ENCODE measurements around the gene PIP5K1C. TPM values are rescaled to one million over a fixed set of nuclear protein-coding genes. Genes with fewer than 3 reads are reported as not detected.
"Not testable (repeated sequence)": the region's sequence is repeated elsewhere in the genome, so short reads cannot be mapped to it uniquely, and the experiment has no call there.

PIP5K1C gene
- total RNA-seq, 1 donor from 2014 or later = 42.0 TPM

DNA sequence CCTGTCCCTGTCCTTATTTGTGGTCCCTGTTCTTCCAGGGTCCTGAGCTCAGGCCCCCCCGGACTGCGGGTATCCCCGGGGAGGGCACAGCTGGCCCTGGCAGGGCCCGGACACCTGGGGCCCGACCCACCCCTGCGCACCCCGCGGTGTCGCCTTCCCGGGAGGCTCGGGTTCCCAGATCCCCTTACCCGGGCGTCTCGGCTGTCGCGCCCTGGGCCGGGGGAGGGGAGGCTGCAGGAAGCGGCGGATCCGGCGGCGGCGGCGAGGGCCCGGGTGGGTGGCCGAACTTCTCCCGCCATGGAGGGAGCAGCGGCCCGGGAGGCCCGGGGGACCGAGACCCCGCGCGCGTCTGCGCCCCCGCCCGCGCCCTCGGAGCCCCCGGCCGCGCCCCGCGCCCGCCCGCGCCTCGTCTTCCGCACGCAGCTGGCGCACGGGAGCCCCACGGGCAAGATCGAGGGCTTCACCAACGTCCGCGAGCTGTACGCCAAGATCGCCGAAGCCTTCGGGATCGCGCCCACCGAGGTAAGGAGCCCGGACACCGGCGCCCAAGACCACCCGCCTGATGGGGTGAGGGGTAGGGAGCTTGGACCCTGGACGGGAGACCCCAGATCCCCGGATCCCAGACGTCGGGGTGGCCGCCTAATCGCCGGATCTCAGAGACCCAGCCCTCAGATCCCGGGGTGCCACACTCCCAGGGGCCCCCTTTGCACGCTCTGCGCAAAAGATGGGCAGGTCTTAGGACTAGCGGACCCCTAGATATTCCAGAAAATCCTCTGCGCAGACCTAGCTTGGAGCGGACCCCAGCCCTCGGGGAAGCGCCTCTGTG is 114.8 kb downstream of the PIP5K1C start, which contains the start of gene GIPC3:
GIPC3 (plus strand) TSS at position 178 of the 826 bp plus-strand sequence; CDS start at position 298, 120 bp downstream.
- Mint-ChIP-seq H3K27ac (ENCODE audit: unreplicated experiment) (no peak within 1 kb of the TSS), H3K9me3 (ENCODE audit: unreplicated experiment) (no peaks in the 10 kb centered on the region), H3K36me3 (ENCODE audit: low read depth, unreplicated experiment) (peaks cover 3% of the 10 kb centered on the region), H3K27me3 (ENCODE audit: low read depth, unreplicated experiment) (peaks cover 15% of the 10 kb centered on the region), H3K4me1 (ENCODE audit: low read depth, unreplicated experiment) (peaks cover 3% of the 10 kb centered on the region), H3K4me3 (ENCODE audit: unreplicated experiment) (no peak within 1 kb of the TSS)
- Histone ChIP-seq H3K4me1 (ENCODE audit: insufficient read depth, low read length) (peaks cover 7% of the 10 kb centered on the region), H3K4me3 (ENCODE audit: insufficient read depth, low read depth, low read length) (peak within 1 kb of the TSS; percentile 19), H4K20me1 (ENCODE audit: insufficient read depth, low read length) (no peaks in the 10 kb centered on the region), H3K27me3 (ENCODE audit: insufficient read depth, low read length) (peaks cover 3% of the 10 kb centered on the region), H3K9ac (ENCODE audit: low read length) (no peak within 1 kb of the TSS), H2AFZ (ENCODE audit: low read depth, low read length) (peak within 1 kb of the TSS; percentile 52), H3K79me2 (ENCODE audit: insufficient read depth, low read length) (no peaks in the 10 kb centered on the region), H3K4me2 (ENCODE audit: low read length) (peak within 1 kb of the TSS; percentile 70), H3K36me3 (ENCODE audit: insufficient read depth, low read length) (no peaks in the 10 kb centered on the region), H3K27ac (ENCODE audit: low read depth, low read length) (no peak within 1 kb of the TSS), H3K9me3 (ENCODE audit: insufficient read depth, low read depth, low read length) (no peaks in the 10 kb centered on the region)
- TF ChIP-seq, protein P1, sequence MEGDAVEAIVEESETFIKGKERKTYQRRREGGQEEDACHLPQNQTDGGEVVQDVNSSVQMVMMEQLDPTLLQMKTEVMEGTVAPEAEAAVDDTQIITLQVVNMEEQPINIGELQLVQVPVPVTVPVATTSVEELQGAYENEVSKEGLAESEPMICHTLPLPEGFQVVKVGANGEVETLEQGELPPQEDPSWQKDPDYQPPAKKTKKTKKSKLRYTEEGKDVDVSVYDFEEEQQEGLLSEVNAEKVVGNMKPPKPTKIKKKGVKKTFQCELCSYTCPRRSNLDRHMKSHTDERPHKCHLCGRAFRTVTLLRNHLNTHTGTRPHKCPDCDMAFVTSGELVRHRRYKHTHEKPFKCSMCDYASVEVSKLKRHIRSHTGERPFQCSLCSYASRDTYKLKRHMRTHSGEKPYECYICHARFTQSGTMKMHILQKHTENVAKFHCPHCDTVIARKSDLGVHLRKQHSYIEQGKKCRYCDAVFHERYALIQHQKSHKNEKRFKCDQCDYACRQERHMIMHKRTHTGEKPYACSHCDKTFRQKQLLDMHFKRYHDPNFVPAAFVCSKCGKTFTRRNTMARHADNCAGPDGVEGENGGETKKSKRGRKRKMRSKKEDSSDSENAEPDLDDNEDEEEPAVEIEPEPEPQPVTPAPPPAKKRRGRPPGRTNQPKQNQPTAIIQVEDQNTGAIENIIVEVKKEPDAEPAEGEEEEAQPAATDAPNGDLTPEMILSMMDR (IDR thresholded peaks at IDR 0.05; ENCODE audit: insufficient read depth, low read depth, low read length) = no peak
- TF ChIP-seq EZH2 (IDR thresholded peaks at IDR 0.05; ENCODE audit: insufficient read depth, low read length) = peak; percentile 68
- FAIRE-seq (no peak), DNase-seq (ENCODE audit: low read depth) (no peak)

DNA sequence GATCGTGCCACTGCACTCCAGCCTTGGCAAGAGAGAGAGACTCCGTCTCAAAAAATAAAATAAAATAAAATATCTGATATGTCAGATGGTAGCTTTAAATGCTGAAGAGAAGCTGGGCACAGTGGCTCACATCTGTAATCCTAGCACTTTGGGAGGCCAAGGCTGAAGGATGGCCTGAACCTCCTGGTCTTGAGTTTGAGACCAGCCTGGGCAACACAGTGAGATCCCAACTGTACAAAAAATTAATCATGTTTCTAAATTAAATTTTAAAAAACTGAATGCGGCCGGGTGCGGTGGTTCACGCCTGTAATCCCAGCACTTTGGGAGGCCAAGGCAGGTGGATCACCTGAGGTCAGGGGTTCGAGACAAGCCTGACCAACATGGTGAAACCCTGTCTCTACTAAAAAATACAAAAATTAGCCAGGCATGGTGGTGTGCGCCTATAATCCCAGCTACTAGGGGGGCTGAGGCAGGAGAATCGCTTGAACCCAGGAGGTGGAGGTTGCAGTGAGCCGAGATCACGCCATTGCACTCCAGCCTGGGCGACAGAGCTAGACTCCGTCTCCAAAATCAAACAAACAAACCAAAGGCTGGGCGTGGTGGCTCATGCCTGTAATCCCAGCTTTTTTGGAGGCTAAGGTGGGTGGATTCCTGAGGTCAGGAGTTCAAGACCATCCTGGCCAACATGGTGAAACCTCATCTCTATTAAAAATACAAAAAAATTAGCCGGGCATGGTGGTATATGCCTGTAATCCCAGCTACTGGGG is 116.0 kb downstream of the PIP5K1C start:
- H3K4me3 ChIP-seq (ENCODE audit: insufficient read depth, low read depth, low read length); H3K27ac ChIP-seq (ENCODE audit: low read depth, low read length); H3K27me3 ChIP-seq (ENCODE audit: insufficient read depth, low read length); H3K36me3 Mint-ChIP-seq (ENCODE audit: low read depth, unreplicated experiment); FAIRE-seq; DNase-seq (ENCODE audit: low read depth); H3K4me3 Mint-ChIP-seq (ENCODE audit: unreplicated experiment); H4K20me1 ChIP-seq (ENCODE audit: insufficient read depth, low read length); H3K9me3 Mint-ChIP-seq (ENCODE audit: unreplicated experiment); H3K36me3 ChIP-seq (ENCODE audit: insufficient read depth, low read length); H3K4me2 ChIP-seq (ENCODE audit: low read length); H3K27ac Mint-ChIP-seq (ENCODE audit: unreplicated experiment); H2AFZ ChIP-seq (ENCODE audit: low read depth, low read length); H3K9me3 ChIP-seq (ENCODE audit: insufficient read depth, low read depth, low read length); H3K79me2 ChIP-seq (ENCODE audit: insufficient read depth, low read length); H3K9ac ChIP-seq (ENCODE audit: low read length): not testable (repeated sequence)
- peaks cover 11% of the 10 kb centered on the region for H3K4me1 Mint-ChIP-seq (ENCODE audit: low read depth, unreplicated experiment)
- peaks cover 19% of the 10 kb centered on the region for H3K4me1 ChIP-seq (ENCODE audit: insufficient read depth, low read length)
- H3K27me3 Mint-ChIP-seq (ENCODE audit: low read depth, unreplicated experiment) = peaks cover 13% of the 10 kb centered on the region

DNA sequence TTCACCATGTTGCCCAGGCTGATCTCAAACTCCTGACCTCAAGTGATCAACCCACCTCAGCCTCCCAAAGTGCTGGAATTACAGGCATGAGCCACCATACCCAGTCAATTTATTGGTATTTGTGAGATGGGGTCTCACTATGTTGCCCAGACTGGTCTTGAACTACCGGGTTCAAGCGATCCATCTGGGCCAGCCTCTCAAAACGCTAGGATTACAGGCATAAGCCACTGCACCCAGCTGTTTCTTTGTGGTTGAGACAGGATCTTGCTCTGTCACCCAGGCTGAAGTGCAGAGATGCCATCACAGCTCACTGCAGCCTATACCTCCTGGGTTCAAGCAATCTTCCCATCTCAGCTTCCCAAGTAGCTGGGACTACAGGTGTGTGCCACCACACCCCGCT is 118.5 kb downstream of the PIP5K1C start:
- not testable (repeated sequence) for DNase-seq (ENCODE audit: low read depth); H3K9me3 ChIP-seq (ENCODE audit: insufficient read depth, low read depth, low read length); H3K27ac ChIP-seq (ENCODE audit: low read depth, low read length); H3K9me3 Mint-ChIP-seq (ENCODE audit: unreplicated experiment); H3K27me3 ChIP-seq (ENCODE audit: insufficient read depth, low read length); H3K36me3 Mint-ChIP-seq (ENCODE audit: low read depth, unreplicated experiment); H3K9ac ChIP-seq (ENCODE audit: low read length); FAIRE-seq; H4K20me1 ChIP-seq (ENCODE audit: insufficient read depth, low read length); H2AFZ ChIP-seq (ENCODE audit: low read depth, low read length); H3K79me2 ChIP-seq (ENCODE audit: insufficient read depth, low read length); H3K36me3 ChIP-seq (ENCODE audit: insufficient read depth, low read length); H3K27me3 Mint-ChIP-seq (ENCODE audit: low read depth, unreplicated experiment); H3K4me3 Mint-ChIP-seq (ENCODE audit: unreplicated experiment); H3K27ac Mint-ChIP-seq (ENCODE audit: unreplicated experiment); H3K4me2 ChIP-seq (ENCODE audit: low read length); H3K4me3 ChIP-seq (ENCODE audit: insufficient read depth, low read depth, low read length)
- peaks cover 11% of the 10 kb centered on the region for H3K4me1 Mint-ChIP-seq (ENCODE audit: low read depth, unreplicated experiment)
- H3K4me1 ChIP-seq (ENCODE audit: insufficient read depth, low read length) = peaks cover 19% of the 10 kb centered on the region

Other genes starting within 250 kb of the PIP5K1C start
- not detected in 2 replicates for gene SMIM24, start 219.9 kb downstream of the PIP5K1C start, total RNA-seq
- gene SMIM44, start 217.0 kb downstream of the PIP5K1C start, total RNA-seq = not detected in 2 replicates
- gene DOHH, start 199.8 kb downstream of the PIP5K1C start, total RNA-seq = 14.5 and 16.2 TPM in 2 replicates
- 47.0 and 51.8 TPM in 2 replicates for gene FZR1, start 194.2 kb downstream of the PIP5K1C start, total RNA-seq
- gene TEKTIP1, start 161.3 kb downstream of the PIP5K1C start, total RNA-seq = 0.68 TPM in 1 of 2 replicates, not detected in the other
- 181 and 201 TPM in 2 replicates for gene MFSD12, start 142.9 kb downstream of the PIP5K1C start, total RNA-seq
- 55.9 and 63.8 TPM in 2 replicates for gene HMG20B, start 127.5 kb downstream of the PIP5K1C start, total RNA-seq
- 0.09 and 0.10 TPM in 2 replicates for gene GIPC3, start 115.0 kb downstream of the PIP5K1C start, total RNA-seq
- gene TBXA2R, start 93.6 kb downstream of the PIP5K1C start, total RNA-seq = 0.31 and 0.39 TPM in 2 replicates
- 22.0 and 26.7 TPM in 2 replicates for gene CACTIN, start 73.7 kb downstream of the PIP5K1C start, total RNA-seq
- 0.58 and 2.0 TPM in 2 replicates for gene TJP3, start 7.9 kb upstream of the PIP5K1C start, total RNA-seq
- 16.4 and 16.5 TPM in 2 replicates for gene APBA3, start 61.2 kb upstream of the PIP5K1C start, total RNA-seq
- gene MRPL54, start 62.2 kb upstream of the PIP5K1C start, total RNA-seq = 41.6 and 43.5 TPM in 2 replicates
- gene RAX2, start 71.8 kb upstream of the PIP5K1C start, total RNA-seq = not detected in 2 replicates
- gene MATK, start 85.9 kb upstream of the PIP5K1C start, total RNA-seq = 0.22 TPM in 1 of 2 replicates, not detected in the other
- 2.0 and 2.1 TPM in 2 replicates for gene ZFR2, start 168.6 kb upstream of the PIP5K1C start, total RNA-seq
- gene ATCAY, start 180.2 kb upstream of the PIP5K1C start, total RNA-seq = 4.5 and 6.5 TPM in 2 replicates
- gene NMRK2, start 232.6 kb upstream of the PIP5K1C start, total RNA-seq = 0.73 TPM in 1 of 2 replicates, not detected in the other

Data from astrocyte (in vitro differentiated cells and primary cell).